ENCODE measurements around the gene MKNK2. TPM values are rescaled to one million over a fixed set of nuclear protein-coding genes. Genes with fewer than 3 reads are reported as not detected.

The MKNK2 gene
- total and polyA plus RNA-seq, 10 of the 15 experiments (the other 5 are each of a cell fraction or from before 2014, with no cell fraction given), result 9.6 to 365 (median 69.9) TPM

DNA sequence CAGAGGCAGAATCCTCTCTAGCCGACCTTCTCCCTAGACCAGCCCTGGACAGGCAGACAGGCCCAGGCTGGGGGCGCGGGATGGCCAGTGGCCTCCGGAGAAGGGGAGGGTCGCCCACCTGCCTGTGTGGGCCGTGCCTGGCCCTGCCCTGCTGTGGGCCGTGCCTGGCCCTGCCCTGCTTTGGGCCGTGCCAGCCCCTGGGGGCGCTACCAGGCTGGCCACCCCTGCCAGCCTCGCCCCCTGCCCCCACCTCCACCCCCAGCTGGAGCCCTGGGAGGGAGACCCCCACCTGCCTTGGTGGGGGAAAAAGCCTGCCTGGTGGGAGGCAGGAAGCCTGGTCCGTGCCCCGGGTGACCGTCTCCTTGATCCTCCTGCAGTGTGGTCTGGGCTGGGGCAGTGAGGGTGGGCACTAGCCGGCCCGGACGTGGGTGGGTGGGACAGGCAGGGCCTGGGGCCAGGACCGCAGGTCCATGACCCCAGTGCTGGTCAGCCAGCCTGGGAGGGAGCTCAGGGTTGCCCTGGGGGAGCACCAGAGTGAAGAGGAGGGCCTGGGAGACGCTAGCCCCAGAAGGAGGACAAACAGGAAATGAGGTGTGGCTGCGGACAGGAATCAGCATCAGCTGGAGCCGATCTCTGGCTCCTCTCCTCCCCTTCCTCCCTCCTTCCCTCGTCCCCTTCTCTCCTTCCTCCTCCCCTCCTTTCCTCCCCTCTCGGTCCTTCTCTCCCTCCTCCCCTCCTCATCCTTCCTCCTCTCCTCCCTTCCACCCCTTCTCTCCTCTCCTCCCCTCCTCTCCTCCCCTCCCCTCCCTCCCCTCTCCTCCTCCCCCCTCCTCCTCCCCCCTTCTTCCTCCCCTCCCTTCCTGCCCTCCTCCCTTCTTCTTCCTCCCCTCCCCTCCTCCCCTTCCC, 5.1 kb upstream of the MKNK2 start (continued):
- no peak for TF ChIP-seq BCLAF1 (IDR thresholded peaks at IDR 0.05)
- TF ChIP-seq, protein P1, sequence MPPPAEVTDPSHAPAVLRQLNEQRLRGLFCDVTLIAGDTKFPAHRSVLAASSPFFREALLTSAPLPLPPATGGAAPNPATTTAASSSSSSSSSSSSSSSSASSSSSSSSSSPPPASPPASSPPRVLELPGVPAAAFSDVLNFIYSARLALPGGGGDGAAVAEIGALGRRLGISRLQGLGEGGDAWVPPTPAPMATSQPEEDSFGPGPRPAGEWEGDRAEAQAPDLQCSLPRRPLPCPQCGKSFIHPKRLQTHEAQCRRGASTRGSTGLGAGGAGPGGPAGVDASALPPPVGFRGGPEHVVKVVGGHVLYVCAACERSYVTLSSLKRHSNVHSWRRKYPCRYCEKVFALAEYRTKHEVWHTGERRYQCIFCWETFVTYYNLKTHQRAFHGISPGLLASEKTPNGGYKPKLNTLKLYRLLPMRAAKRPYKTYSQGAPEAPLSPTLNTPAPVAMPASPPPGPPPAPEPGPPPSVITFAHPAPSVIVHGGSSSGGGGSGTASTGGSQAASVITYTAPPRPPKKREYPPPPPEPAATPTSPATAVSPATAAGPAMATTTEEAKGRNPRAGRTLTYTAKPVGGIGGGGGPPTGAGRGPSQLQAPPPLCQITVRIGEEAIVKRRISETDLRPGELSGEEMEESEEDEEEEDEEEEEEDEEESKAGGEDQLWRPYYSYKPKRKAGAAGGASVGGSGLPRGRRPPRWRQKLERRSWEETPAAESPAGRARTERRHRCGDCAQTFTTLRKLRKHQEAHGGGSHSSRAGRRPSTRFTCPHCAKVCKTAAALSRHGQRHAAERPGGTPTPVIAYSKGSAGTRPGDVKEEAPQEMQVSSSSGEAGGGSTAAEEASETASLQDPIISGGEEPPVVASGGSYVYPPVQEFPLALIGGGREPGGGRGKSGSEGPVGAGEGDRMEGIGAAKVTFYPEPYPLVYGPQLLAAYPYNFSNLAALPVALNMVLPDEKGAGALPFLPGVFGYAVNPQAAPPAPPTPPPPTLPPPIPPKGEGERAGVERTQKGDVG (CRISPR knock-in tag; IDR thresholded peaks at IDR 0.05), result no peak
- TF ChIP-seq RB1 (IDR thresholded peaks at IDR 0.05; ENCODE audit: borderline replicate concordance), result no peak
- TF ChIP-seq GABPA (IDR thresholded peaks at IDR 0.05; ENCODE audit: low read depth), result no peak
- no peak; the same call in 1 of the 2 replicates for TF ChIP-seq CHD2 (IDR thresholded peaks at IDR 0.05; ENCODE audit: borderline replicate concordance, low read depth, low read length)
- peak; percentile 33; the same call in 1 of the 2 replicates for TF ChIP-seq NBN (IDR thresholded peaks at IDR 0.05)
- TF ChIP-seq, protein P2, sequence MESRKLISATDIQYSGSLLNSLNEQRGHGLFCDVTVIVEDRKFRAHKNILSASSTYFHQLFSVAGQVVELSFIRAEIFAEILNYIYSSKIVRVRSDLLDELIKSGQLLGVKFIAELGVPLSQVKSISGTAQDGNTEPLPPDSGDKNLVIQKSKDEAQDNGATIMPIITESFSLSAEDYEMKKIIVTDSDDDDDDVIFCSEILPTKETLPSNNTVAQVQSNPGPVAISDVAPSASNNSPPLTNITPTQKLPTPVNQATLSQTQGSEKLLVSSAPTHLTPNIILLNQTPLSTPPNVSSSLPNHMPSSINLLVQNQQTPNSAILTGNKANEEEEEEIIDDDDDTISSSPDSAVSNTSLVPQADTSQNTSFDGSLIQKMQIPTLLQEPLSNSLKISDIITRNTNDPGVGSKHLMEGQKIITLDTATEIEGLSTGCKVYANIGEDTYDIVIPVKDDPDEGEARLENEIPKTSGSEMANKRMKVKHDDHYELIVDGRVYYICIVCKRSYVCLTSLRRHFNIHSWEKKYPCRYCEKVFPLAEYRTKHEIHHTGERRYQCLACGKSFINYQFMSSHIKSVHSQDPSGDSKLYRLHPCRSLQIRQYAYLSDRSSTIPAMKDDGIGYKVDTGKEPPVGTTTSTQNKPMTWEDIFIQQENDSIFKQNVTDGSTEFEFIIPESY (IDR thresholded peaks at IDR 0.05), result no peak
- TF ChIP-seq CEBPB (IDR thresholded peaks at IDR 0.05; ENCODE audit: borderline replicate concordance in 1 of 2, low read depth in 2 of 2, low read length in 2 of 2), result no peak
- peak; percentile 17; the same call in 1 of the 2 replicates for TF ChIP-seq CREM (IDR thresholded peaks at IDR 0.05; ENCODE audit: low read depth)
- TF ChIP-seq NFYB (IDR thresholded peaks at IDR 0.05; ENCODE audit: insufficient read depth, low read depth, low read length), result no peak
- no peak for TF ChIP-seq NR2F1 (conservative IDR thresholded peaks at IDR 0.05)
- TF ChIP-seq ZNF592 (IDR thresholded peaks at IDR 0.05), result no peak
- TF ChIP-seq ZNF274 (IDR thresholded peaks at IDR 0.05; ENCODE audit: insufficient read depth, insufficient read length), result no peak
- no peak for TF ChIP-seq HDAC6 (IDR thresholded peaks at IDR 0.05; ENCODE audit: unreplicated experiment)
- peak; percentile 28 to 64; a peak in 1 of 4 replicates for TF ChIP-seq IKZF2 (IDR thresholded peaks at IDR 0.05)
- no peak for TF ChIP-seq RAD51 (IDR thresholded peaks at IDR 0.05)
- TF ChIP-seq RELA (IDR thresholded peaks at IDR 0.05; ENCODE audit: borderline replicate concordance, partially characterized antibody), result no peak
